GM12878 (cell line): ENCODE measurements around the gene SASH1. TPM values are rescaled to one million over a fixed set of nuclear protein-coding genes. Genes with fewer than 3 reads are reported as not detected.

Experiments used
- ATAC-seq: fragments of 200-7000 bp; cut with Tn5 transposase; 3 replicates; pipeline ENCODE4 v1.9.1; 2020; ENCODE audit warnings: mild to moderate bottlenecking, moderate library complexity
- BruUV-seq: library from RNA; stranded (reverse); fragments of 400-500 nt; replicated peaks from 2 replicates; lab custom pipeline; 2021; lab: Mats Ljungman, UMichigan
- CTCF ChIA-PET: fragments of 300-600 bp; sonication (Branson Sonifier 250); formaldehyde crosslinking; extraction: SDS; loops from one replicate; lab custom pipeline; 2021; ENCODE audit warnings: inconsistent platforms; lab: Yijun Ruan, JAX
- POLR2A ChIA-PET: fragments of 350-600 bp; formaldehyde crosslinking; extraction: SDS; loops from one replicate; lab custom pipeline; 2021; ENCODE audit warnings: inconsistent platforms; lab: Charles Lee
- RAD21 ChIA-PET: fragments of 300-600 bp; sonication (Branson Sonifier 250); formaldehyde crosslinking; loops from one replicate; lab custom pipeline; 2023; ENCODE audit warnings: antibody characterized with exemption; ENCODE audit not compliant: unreplicated experiment; lab: Charles Lee
- SMC1A ChIA-PET: fragments of 300-600 bp; sonication (Branson Sonifier 250); formaldehyde crosslinking; loops from one replicate; lab custom pipeline; 2023; ENCODE audit not compliant: unreplicated experiment, uncharacterized antibody; lab: Charles Lee
- DNase-seq: peaks from one replicate; pipeline ENCODE4 v3.0.0-alpha.2; 2011; ENCODE audit warnings: low read depth, low spot score
- FAIRE-seq: peaks from 3 replicates; lab custom pipeline; 2011; peaks lifted over from hg19 to GRCh38; lab: Jason Lieb, UNC
- H2AFZ ChIP-seq: 2 replicates; pipeline ENCODE4 v1.6.0; 2011; ENCODE audit warnings: low read depth, low read length, control low read depth; ENCODE audit not compliant: control insufficient read depth
- H3K27ac ChIP-seq: 2 replicates; pipeline ENCODE4 v1.5.1; 2011; ENCODE audit warnings: control low read depth; ENCODE audit not compliant: control insufficient read depth, insufficient read depth
- H3K27me3 ChIP-seq, 2 experiments: replicated peaks in 1 of 2; 2 replicates each; pipeline versions ENCODE4 v1.6.0 to v1.6.1; 2011; ENCODE audit warnings: low read length in 1 of 2; ENCODE audit not compliant: control insufficient read depth in 2 of 2, insufficient read depth in 2 of 2
- H3K36me3 ChIP-seq, 2 experiments: 2 replicates each; pipeline ENCODE4 v1.5.1; 2011; ENCODE audit warnings: low read length in 1 of 2; ENCODE audit not compliant: control insufficient read depth in 2 of 2, insufficient read depth in 2 of 2
- H3K4me1 ChIP-seq: 2 replicates; pipeline ENCODE4 v1.6.1; 2011; ENCODE audit warnings: mild to moderate bottlenecking, low read length, moderate library complexity, mixed read lengths; ENCODE audit not compliant: control insufficient read depth, insufficient read depth
- H3K4me2 ChIP-seq: 2 replicates; pipeline ENCODE4 v1.6.0; 2011; ENCODE audit warnings: control low read depth; ENCODE audit not compliant: control insufficient read depth, insufficient read depth
- H3K4me3 ChIP-seq: fragments of 200-600 bp; sonication (generic); 2 replicates; pipeline ENCODE4 v1.5.1; 2016
- H3K79me2 ChIP-seq: 2 replicates; pipeline ENCODE4 v1.6.0; 2011; ENCODE audit warnings: low read length; ENCODE audit not compliant: control insufficient read depth, insufficient read depth
- H3K9ac ChIP-seq: 2 replicates; pipeline ENCODE4 v1.8.0; 2011; ENCODE audit warnings: low read length, control low read depth, mixed read lengths; ENCODE audit not compliant: control insufficient read depth, insufficient read depth
- H3K9me3 ChIP-seq: replicated peaks from 3 replicates; pipeline ENCODE4 v1.5.1; 2011; ENCODE audit warnings: mild to moderate bottlenecking, low read length; ENCODE audit not compliant: control insufficient read depth, insufficient read depth
- H4K20me1 ChIP-seq: 2 replicates; pipeline ENCODE4 v1.6.0; 2011; ENCODE audit not compliant: control insufficient read depth, insufficient read depth
- E2F4 ChIP-seq: IDR thresholded peaks from 2 replicates; pipeline ENCODE4 v1.6.1; 2012; ENCODE audit warnings: low read depth, low read length, improper control_type of control experiment
- ETV6 ChIP-seq, 2 experiments: fragments of 450-650 bp in 1 of 2; IDR thresholded peaks in 1 of 2; conservative IDR thresholded peaks in 1 of 2; 2 replicates each; pipeline ENCODE4 v1.6.1; 2014; ENCODE audit warnings: antibody characterized with exemption in 1 of 2, borderline replicate concordance in 1 of 2, low read depth in 1 of 2, mild to moderate bottlenecking in 1 of 2, moderate library complexity in 1 of 2
- HDGF ChIP-seq: fragments of 450-650 bp; IDR thresholded peaks from 2 replicates; pipeline ENCODE4 v1.6.1; 2016; ENCODE audit warnings: antibody characterized with exemption
- RCOR1 ChIP-seq: conservative IDR thresholded peaks from 2 replicates; pipeline ENCODE4 v1.6.1; 2012; ENCODE audit warnings: low read depth, low read length, improper control_type of control experiment
- USF2 ChIP-seq: IDR thresholded peaks from 2 replicates; pipeline ENCODE4 v1.6.1; 2011; ENCODE audit warnings: low read depth, low read length, improper control_type of control experiment, borderline replicate concordance
- YY1 ChIP-seq: IDR thresholded peaks from 2 replicates; pipeline ENCODE4 v1.6.1; 2011; ENCODE audit warnings: low read depth, mild to moderate bottlenecking, low read length
- ZNF622 ChIP-seq: fragments of 450-650 bp; IDR thresholded peaks from 2 replicates; pipeline ENCODE4 v1.6.1; 2017; ENCODE audit warnings: mild to moderate bottlenecking, inconsistent platforms
- WGBS: methylation state at CpG from one replicate; pipeline ENCODE4 v1.1.6; 2016; ENCODE audit warnings: low lambda C conversion rate; ENCODE audit not compliant: insufficient replicate concordance, insufficient coverage; ENCODE audit errors: missing lambda C conversion rate; 5-methylcytosine and 5-hydroxymethylcytosine counted together
- in situ Hi-C: fragments of 300-500 bp; cut with MboI; formaldehyde crosslinking; loops from 9 replicates; pipeline ENCODE4 v1.14.3; 2018; ENCODE audit warnings: mixed read lengths
- intact Hi-C: fragments of 100-400 bp; cut with micrococcal nuclease; formaldehyde crosslinking; loops from one replicate; pipeline ENCODE4 v1.14.2; 2022; ENCODE audit not compliant: unreplicated experiment
- polyA plus RNA-seq, 11 experiments: library from polyadenylated mRNA; depleted of rRNA in 4 of 11; unstranded in 6 of 11; stranded (reverse) in 5 of 11; fragments of >200 nt; fragmentation: Nextera tagmentation in 4 of 11; fragmentation: Illumina TruSeq in 1 of 11; extraction: Ambion mirVana in 4 of 11; extraction: Trizol in 1 of 11; gene quantifications; 1 replicate in 1 of 11; 2 replicates in 10 of 11; pipeline versions ENCODE4 v1.2.1 to v1.2.3, GENCODE V29; 2011 to 2016; ENCODE audit warnings: inconsistent platforms in 2 of 11, missing spikeins in 2 of 11, low read depth in 1 of 11
- total RNA-seq, 4 experiments: library from RNA; depleted of rRNA in 3 of 4; stranded (reverse); fragments of >200 nt in 3 of 4; fragmentation: Illumina TruSeq in 1 of 4; extraction: Trizol in 1 of 4; gene quantifications; 2 replicates each; pipeline versions ENCODE4 v1.2.1 to v1.2.3, GENCODE V29; 2013 to 2021
- TF ChIP-seq, protein P1 (sequence below): fragments of 450-650 bp; IDR thresholded peaks from 2 replicates; pipeline ENCODE4 v1.6.1; 2016; ENCODE audit warnings: mild to moderate bottlenecking
- TF ChIP-seq, protein P2 (sequence below): fragments of 450-650 bp; formaldehyde crosslinking; IDR thresholded peaks from 2 replicates; pipeline ENCODE4 v1.4.0; 2020; ENCODE audit warnings: mild to moderate bottlenecking, moderate library complexity
- TF ChIP-seq, protein P3 (sequence below): fragments of 450-650 bp; IDR thresholded peaks from 2 replicates; pipeline ENCODE4 v1.6.1; 2016; ENCODE audit warnings: mild to moderate bottlenecking

SASH1 gene
- total and polyA plus RNA-seq, 10 of the 15 experiments (the other 5 are each of a cell fraction or from before 2014, with no cell fraction given) = 0.01 to 0.73 (median 0.14) TPM; not detected in 4

DNA sequence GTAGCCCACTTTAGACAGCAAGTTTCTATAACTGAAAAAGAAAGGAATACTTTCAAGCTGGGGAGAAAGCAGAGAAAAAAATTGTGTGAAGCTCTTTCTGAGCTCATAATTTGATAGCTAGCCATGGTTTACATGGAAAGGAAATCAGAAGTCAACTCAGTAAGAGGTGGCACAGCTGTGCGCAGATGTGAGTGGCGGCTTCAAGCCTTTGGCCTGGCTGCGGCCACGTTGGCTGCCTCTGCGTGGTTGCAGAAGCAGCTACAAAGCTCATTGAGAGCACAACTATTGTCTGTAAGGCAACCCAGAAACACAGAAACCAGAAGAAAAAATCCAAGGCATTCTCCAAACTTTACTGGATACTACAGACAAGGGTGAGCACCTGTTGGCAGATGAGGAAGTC is 136.9 kb downstream of the SASH1 start:
- FAIRE-seq (no peak), DNase-seq (no peak), ATAC-seq (no peak)
- H3K36me3 ChIP-seq = no peaks in the 10 kb centered on the region
- RAD21 ChIA-PET = no interaction called here
- no peaks in the 10 kb centered on the region for H3K9me3 ChIP-seq
- no peaks in the 10 kb centered on the region for H3K4me1 ChIP-seq
- H3K27me3 ChIP-seq = no peaks in the 10 kb centered on the region
- no TSS peak for BruUV-seq
- no peaks in the 10 kb centered on the region for H4K20me1 ChIP-seq
- no peak overlapping the region for H3K4me3 ChIP-seq
- TF ChIP-seq RCOR1 = no peak
- TF ChIP-seq, protein P1, sequence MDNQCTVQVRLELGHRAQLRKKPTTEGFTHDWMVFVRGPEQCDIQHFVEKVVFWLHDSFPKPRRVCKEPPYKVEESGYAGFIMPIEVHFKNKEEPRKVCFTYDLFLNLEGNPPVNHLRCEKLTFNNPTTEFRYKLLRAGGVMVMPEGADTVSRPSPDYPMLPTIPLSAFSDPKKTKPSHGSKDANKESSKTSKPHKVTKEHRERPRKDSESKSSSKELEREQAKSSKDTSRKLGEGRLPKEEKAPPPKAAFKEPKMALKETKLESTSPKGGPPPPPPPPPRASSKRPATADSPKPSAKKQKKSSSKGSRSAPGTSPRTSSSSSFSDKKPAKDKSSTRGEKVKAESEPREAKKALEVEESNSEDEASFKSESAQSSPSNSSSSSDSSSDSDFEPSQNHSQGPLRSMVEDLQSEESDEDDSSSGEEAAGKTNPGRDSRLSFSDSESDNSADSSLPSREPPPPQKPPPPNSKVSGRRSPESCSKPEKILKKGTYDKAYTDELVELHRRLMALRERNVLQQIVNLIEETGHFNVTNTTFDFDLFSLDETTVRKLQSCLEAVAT = no peak
- TF ChIP-seq, protein P2, sequence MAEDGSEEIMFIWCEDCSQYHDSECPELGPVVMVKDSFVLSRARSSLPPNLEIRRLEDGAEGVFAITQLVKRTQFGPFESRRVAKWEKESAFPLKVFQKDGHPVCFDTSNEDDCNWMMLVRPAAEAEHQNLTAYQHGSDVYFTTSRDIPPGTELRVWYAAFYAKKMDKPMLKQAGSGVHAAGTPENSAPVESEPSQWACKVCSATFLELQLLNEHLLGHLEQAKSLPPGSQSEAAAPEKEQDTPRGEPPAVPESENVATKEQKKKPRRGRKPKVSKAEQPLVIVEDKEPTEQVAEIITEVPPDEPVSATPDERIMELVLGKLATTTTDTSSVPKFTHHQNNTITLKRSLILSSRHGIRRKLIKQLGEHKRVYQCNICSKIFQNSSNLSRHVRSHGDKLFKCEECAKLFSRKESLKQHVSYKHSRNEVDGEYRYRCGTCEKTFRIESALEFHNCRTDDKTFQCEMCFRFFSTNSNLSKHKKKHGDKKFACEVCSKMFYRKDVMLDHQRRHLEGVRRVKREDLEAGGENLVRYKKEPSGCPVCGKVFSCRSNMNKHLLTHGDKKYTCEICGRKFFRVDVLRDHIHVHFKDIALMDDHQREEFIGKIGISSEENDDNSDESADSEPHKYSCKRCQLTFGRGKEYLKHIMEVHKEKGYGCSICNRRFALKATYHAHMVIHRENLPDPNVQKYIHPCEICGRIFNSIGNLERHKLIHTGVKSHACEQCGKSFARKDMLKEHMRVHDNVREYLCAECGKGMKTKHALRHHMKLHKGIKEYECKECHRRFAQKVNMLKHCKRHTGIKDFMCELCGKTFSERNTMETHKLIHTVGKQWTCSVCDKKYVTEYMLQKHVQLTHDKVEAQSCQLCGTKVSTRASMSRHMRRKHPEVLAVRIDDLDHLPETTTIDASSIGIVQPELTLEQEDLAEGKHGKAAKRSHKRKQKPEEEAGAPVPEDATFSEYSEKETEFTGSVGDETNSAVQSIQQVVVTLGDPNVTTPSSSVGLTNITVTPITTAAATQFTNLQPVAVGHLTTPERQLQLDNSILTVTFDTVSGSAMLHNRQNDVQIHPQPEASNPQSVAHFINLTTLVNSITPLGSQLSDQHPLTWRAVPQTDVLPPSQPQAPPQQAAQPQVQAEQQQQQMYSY (CRISPR knock-in tag) = no peak
- TF ChIP-seq E2F4 = no peak
- no peak for TF ChIP-seq HDGF
- TF ChIP-seq ETV6 (conservative IDR thresholded peaks at IDR 0.05 in 1 of 2, IDR thresholded peaks at IDR 0.05 in 1 of 2; ENCODE audit: borderline replicate concordance in 1 of 2, low read depth in 1 of 2) = no peak
- TF ChIP-seq ZNF622 = no peak
- TF ChIP-seq, protein P3, sequence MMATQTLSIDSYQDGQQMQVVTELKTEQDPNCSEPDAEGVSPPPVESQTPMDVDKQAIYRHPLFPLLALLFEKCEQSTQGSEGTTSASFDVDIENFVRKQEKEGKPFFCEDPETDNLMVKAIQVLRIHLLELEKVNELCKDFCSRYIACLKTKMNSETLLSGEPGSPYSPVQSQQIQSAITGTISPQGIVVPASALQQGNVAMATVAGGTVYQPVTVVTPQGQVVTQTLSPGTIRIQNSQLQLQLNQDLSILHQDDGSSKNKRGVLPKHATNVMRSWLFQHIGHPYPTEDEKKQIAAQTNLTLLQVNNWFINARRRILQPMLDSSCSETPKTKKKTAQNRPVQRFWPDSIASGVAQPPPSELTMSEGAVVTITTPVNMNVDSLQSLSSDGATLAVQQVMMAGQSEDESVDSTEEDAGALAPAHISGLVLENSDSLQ = no peak
- no peak for TF ChIP-seq USF2
- TF ChIP-seq YY1 = no peak
- intact Hi-C loops = no loop called here
- H2AFZ ChIP-seq = no peak overlapping the region
- no peak overlapping the region for H3K27ac ChIP-seq
- in situ Hi-C loops = no loop called here
- H3K9ac ChIP-seq = no peak overlapping the region
- H3K4me2 ChIP-seq = no peak overlapping the region
- 62% methylated on average over 5 of the region's 5 CpGs for WGBS
- no peaks in the 10 kb centered on the region for H3K79me2 ChIP-seq
- POLR2A ChIA-PET = no interaction called here
- CTCF ChIA-PET = interaction anchor here (1.4 kb wide), 1 partner anchor 12 kb away, joined by 3 read pairs; no protein-coding TSS in a partner anchor
- SMC1A ChIA-PET = no interaction called here
